Activated CD4-positive, alpha-beta T cell treated with anti-CD3 and anti-CD28 coated beads for 4 hours (primary cell): ENCODE results near the gene CD1D.
"Not testable (repeated sequence)": the region's sequence is repeated elsewhere in the genome, so short reads cannot be mapped to it uniquely, and the experiment has no call there.

Experiments
- DNase-seq, 2 donors: peaks; one replicate each; pipeline ENCODE4 v3.0.0-alpha.2; 2020

CD1D gene

DNA sequence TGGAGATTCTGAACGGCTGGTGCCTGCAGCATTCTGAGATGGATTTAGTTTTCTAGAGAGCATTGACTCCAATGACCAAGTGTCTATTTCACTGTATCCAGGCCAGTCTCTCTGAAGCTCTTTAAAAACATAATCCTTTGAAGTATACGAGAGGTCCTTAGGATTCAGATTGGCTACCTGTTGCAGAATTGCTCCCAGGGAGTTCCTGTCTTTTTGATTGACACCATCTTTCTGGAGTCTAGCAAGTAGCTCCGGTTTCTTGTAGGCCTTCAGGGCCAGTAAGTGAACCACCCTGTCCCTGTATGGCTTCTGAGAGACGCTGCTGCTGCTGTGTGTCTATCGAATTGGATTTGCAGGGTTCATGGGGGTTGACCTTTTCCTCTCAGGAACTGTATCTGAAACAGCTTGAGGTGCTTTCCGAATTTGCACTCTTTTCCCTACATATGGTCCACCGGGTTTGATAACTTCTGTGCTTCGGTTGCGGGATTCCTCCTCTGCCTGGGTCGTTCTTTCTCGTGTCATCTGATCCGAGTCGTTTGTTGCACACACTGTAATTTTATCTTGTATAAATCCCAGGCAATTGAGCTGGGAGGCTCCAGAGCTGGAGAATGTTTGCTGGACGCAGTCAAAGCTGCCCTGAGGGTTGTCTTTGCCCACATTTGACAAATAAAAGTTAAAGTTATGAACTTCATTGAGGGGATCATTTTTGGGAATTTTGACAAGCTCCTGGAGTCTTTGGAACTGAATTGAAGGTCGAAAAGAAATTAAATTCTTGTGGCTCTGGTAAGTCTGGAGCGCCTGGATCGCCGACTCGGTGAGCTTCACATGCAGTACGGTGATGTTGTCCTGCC is 3.6 kb upstream of the CD1D start:
- DNase-seq, result not testable (repeated sequence)

DNA sequence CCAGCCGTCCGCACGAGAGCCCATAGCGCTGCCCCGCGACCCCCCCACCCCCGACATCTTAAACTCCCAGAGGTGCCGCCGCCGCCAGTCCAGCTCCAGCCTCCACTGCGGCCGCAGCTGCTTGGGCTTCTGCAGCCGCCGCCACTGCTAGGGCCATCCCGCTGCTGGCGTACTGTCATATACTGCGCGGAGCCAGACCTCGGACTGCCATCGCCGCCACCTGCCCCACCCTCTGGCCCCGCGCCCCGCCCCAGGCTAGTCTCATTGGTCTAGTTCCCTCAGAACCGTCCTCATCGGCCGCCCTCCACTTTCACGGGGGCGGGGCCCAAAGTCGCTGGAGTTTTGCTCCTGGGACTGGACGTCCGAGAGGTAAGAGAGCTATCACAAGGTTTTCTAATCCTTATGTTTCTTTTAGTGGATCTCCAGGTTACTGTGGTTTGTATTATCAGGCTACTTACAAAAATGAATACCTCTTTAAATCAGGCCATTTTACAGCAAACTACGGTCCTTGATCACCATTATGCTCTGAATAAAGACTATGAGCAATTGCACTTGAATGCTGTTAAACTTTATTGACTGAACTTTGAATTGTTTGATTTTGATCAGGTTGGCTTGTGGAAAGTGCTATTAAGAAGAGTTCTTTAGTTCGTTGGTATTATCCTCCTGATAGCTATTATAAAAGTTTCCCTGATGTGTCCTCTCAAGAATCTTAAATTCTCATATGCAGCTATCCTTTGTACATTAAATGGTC is 2.8 kb upstream of the CD1D start:
- DNase-seq, result no peak

DNA sequence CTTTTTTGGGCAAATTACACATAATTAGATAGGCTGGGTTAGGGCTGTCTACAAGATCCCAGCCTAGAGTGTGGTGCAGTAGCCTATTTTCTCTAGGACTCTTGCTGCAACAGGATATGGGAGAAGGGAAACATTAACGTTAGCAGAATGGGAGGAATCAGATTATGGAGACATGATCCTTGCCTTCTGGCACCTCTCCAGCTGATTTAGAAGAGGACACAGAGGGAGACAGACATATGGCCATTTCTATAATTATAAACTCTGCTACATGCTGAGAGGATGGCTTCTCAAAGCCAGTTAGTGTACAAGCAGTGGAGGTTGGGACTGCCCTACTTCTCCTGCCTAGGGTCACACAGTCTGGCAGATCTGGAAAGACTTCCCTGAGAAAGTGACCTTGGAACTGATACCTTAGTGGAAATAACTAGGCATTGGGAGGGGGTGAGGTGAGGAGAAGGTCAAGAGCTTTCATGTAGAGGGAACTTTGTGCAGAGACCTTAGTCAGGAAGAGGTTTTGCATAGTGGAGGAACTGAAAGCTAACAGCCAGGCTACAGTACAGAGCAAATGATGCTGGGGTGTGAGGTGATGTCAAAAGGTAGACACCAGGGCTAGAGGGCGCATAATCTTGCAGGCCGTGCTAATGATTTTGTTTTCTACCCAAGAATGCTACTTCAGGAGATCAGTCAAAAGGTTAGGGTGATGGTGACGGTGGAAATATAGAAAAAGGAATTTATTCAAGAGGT is 1.2 kb upstream of the CD1D start:
- no peak for DNase-seq

DNA sequence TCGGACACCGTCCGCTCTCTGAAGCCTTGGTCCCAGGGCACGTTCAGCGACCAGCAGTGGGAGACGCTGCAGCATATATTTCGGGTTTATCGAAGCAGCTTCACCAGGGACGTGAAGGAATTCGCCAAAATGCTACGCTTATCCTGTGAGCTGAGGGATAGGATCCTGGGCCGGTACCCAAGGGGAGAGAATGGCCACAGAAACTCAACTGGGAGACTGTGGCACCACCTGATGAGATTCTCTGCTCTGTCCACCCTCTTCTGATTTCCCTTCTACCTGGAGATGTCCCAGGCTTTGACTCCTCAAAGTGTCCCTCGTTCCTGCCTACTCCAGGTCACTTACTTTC is 855 bp downstream of the CD1D start:
- DNase-seq, result no peak

DNA sequence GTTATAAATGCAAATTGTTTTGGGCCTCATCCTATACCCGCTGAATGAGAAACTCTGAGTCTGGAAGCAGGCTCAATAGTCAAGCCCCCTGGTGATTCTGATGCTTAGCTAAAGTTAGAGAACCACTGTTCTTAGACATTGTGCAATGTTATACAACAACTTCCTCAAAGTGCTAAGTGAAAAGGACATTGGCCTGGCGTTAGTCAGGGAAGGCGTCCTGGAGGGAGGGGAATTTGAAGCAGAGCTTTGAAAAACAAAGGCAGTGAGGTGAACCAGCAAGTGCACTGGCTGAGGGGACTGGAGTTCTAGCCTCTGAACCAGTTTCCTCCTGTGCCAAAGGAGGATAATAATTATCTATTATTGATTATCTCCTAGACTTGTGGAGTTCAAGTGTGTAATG is 5.1 kb downstream of the CD1D start:
- no peak for DNase-seq

DNA sequence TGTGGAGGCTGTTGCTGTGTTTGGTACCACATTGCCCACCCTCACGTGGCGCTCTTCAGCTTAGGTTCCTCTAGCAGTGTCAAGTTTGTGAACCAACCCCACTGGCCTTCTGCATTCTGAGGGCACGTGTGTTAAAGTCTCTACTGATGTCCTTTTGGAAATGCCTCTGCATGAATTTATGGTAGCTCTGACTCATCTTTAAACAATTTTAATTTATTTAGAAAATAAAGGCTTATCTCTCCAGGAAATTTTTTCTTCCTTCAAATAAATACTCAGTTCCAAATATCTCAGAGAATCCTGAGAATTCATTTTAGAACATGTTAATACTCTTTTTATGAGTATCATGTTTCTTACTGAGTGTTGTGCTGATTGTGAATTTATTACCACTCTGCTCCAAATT is 5.5 kb downstream of the CD1D start:
- DNase-seq, result no peak

DNA sequence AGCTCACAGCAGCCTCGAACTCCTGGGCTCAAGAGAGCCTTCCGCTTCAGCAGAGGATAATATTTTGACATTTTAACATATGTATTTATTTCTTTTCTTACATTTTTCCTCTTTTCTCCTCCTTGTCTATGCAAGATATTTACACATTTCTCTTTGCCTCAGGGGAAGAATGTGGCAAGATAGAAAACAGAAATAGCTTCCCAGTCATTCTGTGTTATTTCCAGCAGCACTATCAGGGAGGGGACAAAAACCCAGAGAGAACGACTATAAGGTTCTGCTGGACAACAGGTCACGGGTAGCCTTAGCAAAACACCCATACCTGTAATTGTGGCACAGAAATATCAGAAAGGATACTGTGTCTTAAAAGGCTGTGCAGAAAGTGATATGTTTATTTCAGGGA is 7.9 kb downstream of the CD1D start:
- DNase-seq, result no peak

DNA sequence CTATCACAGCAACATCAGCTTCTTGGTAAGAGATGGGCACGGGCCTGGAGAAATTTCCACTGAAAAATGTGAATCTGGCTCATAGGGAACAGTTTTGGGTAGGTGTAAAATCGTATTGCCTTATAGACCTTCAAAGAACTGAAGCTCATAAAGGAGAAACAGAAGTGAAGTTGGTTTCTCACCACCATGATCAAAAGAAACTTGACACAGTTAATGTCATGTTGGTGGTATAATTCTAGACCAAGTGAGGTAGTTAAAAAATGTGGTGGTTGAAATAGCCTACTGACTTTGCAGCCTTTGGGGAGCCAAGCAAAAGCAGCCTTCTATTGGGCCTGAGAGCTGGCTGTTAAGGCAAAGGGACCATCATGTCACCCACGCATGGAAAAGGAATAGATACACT is 8.9 kb downstream of the CD1D start:
- DNase-seq, result no peak

DNA sequence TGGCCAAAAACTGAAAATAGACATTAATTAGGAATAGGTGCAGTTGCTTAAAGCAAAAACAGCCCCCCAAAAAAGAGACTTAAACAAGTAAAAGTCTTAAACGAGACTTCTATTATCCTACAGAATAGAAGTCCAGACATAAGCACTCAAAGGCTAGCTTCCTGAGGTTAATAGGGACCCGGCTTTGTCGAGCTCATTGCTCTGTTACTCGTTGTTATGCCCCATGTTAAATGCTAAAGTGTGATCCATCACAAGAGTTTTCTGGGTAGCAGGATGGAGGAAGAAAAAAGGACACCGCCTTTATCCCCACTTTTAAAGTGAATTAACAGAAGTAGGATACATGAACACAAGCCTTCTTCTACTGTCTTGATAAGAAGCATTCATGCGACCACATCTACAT is 10.6 kb downstream of the CD1D start:
- DNase-seq, result no peak

DNA sequence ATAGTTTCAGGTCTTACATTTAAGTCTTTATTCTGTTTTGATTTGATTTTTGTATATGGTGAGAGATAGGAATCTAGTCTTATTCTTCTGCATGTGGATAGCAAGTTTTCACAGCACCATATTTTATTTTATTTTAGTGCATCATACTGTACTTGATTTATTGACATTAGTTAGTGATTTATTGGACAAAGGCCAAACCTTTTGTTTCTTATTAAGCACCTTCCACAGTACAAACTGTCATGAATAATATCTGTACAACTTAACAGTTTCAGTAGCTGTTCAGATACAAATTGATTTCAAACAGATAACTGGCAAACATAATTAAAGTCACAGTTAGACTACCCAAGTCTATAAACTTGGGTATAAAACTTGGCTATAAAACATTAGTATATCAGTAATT is 15.8 kb downstream of the CD1D start:
- DNase-seq, result no peak

DNA sequence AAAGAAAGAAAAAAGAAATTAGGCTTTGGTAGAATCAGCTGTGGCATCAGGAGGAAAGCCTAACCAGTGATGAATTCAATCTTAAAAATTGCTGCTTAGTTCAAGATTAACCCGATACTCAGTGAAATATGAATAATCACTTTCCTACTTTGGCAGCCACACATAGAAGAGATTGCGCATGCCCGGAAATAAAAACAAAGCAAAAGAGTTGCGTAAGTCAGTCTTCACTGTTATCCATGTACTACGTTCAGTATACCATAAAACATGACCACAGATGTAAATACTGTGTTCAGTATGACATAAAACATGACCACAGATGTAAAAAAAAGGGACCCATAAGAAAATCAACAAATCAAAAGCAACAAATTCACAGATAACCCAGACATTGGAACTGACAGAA is 19.2 kb downstream of the CD1D start:
- DNase-seq, result no peak

DNA sequence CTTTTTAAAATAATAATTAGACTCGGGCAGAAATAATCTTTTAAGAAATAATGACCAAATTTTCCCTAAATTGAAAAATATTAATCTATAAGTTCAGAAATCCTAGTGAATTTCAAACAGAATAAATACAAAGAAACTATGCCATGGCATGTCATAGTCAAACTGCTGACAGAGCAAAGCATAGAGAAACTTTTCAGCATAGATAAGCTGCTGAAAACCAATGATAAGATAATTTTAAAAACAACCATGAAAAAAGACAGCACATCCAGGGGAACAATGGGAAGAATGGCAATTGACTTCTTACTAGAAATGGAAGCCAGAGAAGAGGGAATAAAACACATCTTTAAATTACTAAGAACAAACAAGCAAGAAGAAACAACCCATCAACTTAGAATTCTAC is 19.8 kb downstream of the CD1D start:
- no peak for DNase-seq

DNA sequence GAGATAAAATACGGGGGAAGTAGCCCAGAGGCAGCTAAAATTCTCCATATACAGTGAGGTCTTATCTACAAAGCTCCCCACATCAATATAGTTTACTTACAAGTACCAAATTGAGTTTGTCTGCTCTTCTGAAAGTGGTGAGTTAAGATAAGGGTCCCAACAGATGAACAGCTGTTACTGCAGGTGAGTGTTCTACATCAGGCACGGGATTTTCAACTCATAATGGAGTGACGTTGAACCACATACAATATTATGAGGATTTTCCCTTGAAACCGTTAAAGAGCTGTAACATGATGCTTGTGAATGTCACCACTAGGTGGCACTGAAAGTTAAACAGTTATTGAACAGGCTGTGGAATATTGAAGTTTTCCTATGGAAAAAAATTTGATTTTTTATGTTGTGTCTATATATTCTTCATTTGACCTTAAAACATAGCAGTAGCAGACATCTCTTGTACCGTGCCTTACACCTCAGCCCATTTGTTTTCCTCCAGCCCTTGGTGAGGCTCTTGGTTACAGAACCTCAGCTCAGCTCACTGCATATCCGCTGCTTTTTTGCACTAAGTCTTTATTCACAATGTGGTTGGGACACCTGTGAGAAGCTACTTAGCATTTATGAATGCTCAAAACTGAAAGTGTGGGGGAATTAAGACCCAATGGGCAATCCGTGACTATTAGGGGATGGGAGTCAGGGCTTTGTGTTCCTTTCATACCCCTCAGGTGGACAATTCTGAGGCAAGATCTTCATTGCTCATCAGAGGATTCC is 23.2 kb downstream of the CD1D start:
- DNase-seq, result peak; percentile 14 to 26

DNA sequence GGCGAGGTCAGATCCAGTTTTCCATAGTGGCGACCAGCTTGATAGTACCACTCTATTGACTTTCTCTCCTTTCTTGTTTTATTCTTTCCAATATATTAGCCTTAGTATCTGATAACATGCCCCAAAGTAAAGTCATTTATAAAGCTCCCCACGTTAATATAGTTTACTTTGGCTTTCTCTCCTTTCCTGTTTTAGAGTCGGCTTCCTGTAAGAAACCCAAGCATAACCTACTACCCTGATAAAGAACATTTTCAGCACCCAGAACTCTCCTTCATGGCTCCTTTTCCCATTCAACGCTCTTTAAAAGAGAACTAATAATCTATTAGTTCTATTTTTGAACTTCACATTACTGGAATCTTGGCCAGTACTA is 23.7 kb downstream of the CD1D start:
- DNase-seq, result no peak

DNA sequence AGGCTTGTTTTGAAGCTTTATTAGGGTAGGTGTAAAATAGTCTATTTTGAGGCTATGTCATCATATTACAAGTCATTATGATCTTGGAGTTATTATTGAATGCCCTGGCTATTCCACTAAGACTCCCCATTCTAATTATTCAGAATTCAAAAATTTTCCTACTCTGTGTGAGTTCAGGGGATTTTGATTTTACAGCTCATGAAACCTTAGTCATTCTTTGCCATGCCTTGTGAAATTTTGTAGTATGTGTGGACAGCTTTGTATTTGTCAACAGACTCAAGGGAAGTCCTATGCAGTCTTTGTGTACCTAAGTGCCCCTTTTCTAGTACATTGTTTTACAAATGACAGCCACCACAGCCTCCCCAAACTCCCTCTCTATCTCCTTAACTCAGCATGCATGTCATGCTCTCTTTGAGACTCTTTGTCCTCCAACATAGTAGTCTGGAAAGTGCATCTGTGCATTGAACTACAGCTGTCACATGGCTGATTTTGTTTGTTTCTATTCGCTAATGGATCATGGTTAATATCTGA is 28.0 kb downstream of the CD1D start:
- DNase-seq, result no peak

DNA sequence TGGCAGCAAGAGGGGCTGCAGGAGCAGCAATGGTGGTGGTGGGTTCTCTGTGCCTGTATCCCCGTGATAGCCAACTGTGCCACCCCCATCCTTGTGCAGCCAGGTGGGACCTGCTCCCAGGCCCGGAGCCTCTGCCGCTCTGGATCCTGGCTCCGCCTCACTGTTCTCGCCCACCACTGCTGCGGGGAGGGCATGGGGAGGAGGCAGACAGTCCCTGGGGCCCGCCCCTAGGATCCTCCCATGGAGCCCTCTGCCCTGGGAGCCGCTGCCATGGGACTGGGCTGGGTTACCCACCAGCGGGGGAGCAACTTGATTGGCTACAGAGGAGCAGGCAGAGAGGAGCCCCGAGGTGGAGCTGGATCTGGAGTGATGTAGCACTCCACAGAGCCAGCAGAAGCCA is 31.6 kb downstream of the CD1D start:
- DNase-seq, result no peak

DNA sequence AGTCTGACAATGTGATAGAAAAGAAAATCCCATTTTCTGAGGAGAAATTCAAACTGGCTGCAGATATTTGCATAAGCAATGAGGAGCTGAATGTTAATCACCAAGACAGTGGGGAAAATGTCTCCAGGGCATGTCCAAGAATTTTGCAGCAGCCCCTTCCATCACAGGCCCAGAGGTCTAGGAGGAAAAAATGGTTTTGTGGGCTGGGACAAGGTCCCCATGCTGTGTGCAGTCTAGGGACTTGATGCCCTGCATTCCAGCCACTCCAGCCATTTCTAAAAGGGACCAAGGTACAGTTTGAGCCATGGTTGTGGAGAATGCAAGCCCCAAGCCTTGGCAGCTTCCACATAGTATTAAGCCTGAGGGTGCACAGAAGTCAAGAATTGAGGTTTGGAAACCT is 42.8 kb downstream of the CD1D start:
- DNase-seq, result not testable (repeated sequence)

DNA sequence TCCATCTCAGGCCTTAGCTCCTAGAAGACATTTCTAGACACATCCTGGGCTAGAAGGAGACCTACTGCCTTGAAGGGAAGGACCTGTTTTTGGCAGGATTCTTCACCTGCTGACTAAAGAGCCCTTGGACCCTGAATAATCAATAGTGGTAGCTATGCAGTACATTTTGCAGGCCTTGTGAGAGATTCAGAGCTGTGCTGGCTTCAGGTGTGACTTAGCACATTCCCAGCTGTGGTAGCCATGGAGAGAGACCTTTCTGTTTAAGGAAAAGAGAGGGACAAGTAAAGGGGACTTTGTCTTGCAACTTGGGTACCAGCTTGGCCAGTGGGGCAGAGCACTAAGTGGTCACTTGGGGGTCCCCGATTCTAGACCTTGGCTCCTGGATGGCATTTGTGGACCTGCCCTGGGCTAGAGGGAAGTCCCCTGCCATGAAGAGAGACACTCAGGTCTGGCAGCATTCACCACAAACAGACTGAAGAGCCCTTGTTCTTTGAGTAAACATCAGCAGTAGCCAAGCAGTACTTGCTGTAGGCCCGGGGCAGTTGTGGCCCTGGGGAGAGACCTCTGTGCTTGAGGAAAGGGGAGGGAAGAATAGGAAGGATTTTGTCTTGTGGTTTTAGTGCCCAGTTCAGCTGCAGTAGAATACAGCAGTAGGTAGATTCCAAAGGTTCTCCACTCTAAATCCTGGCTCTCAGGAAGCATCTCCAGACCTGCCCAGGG is 47.4 kb downstream of the CD1D start:
- no peak for DNase-seq
